ENCODE data around the gene SPAG4.

The SPAG4 gene

GRCh38 chr20:35575958-35576357 is 39.7 kb upstream of the SPAG4 start:
- Histone ChIP-seq H3K4me1 (no peaks in the 10 kb centered on the region), H3K27ac (no peak overlapping the region), H3K4me3 (ENCODE audit: low read depth, low read length) (no peak overlapping the region), H3K79me2 (no peaks in the 10 kb centered on the region), H3K27me3 (ENCODE audit: control insufficient read depth, insufficient read depth, low read length) (no peaks in the 10 kb centered on the region), H3K9me3 (ENCODE audit: control insufficient read depth, low read length) (no peaks in the 10 kb centered on the region), H3K36me3 (ENCODE audit: control insufficient read depth, insufficient read depth, low read length) (no peaks in the 10 kb centered on the region), H3K4me2 (ENCODE audit: low read length) (no peak overlapping the region), H3K9ac (no peak overlapping the region), H2AFZ (no peak overlapping the region)
- no peak for TF ChIP-seq CTCF (IDR thresholded peaks at IDR 0.05)

- Histone ChIP-seq H3K27ac (no peak overlapping the region), H3K4me2 (ENCODE audit: low read length) (no peak overlapping the region), H2AFZ (no peak overlapping the region), H3K27me3 (ENCODE audit: control insufficient read depth, insufficient read depth, low read length) (no peaks in the 10 kb centered on the region), H3K4me1 (no peaks in the 10 kb centered on the region), H3K79me2 (no peaks in the 10 kb centered on the region), H3K9ac (no peak overlapping the region), H3K4me3 (ENCODE audit: low read depth, low read length) (no peak overlapping the region), H3K36me3 (ENCODE audit: control insufficient read depth, insufficient read depth, low read length) (no peaks in the 10 kb centered on the region), H3K9me3 (ENCODE audit: control insufficient read depth, low read length) (no peaks in the 10 kb centered on the region)
- TF ChIP-seq CTCF (IDR thresholded peaks at IDR 0.05): no peak
Measured at GRCh38 chr20:35576816-35577215, 38.8 kb upstream of the SPAG4 start.

- H3K4me3 ChIP-seq (ENCODE audit: low read depth, low read length): no peak overlapping the region
- no peak overlapping the region for H3K27ac ChIP-seq
- H3K27me3 ChIP-seq (ENCODE audit: control insufficient read depth, insufficient read depth, low read length): no peaks in the 10 kb centered on the region
- no peaks in the 10 kb centered on the region for H3K4me1 ChIP-seq
- H3K9ac ChIP-seq: no peak overlapping the region
- H2AFZ ChIP-seq: no peak overlapping the region
- no peaks in the 10 kb centered on the region for H3K36me3 ChIP-seq (ENCODE audit: control insufficient read depth, insufficient read depth, low read length)
- H3K4me2 ChIP-seq (ENCODE audit: low read length): no peak overlapping the region
- no peak for TF ChIP-seq CTCF (IDR thresholded peaks at IDR 0.05)
- H3K9me3 ChIP-seq (ENCODE audit: control insufficient read depth, low read length): no peaks in the 10 kb centered on the region
- H3K79me2 ChIP-seq: no peaks in the 10 kb centered on the region
Measured at GRCh38 chr20:35578469-35578868, 37.2 kb upstream of the SPAG4 start.

GRCh38 chr20:35579196-35579595 is 36.4 kb upstream of the SPAG4 start:
- no peak for TF ChIP-seq CTCF (IDR thresholded peaks at IDR 0.05)
- Histone ChIP-seq H3K36me3 (ENCODE audit: control insufficient read depth, insufficient read depth, low read length) (no peaks in the 10 kb centered on the region), H3K4me1 (no peaks in the 10 kb centered on the region), H3K9ac (no peak overlapping the region), H3K27me3 (ENCODE audit: control insufficient read depth, insufficient read depth, low read length) (no peaks in the 10 kb centered on the region), H3K27ac (no peak overlapping the region), H3K9me3 (ENCODE audit: control insufficient read depth, low read length) (no peaks in the 10 kb centered on the region), H3K79me2 (no peaks in the 10 kb centered on the region), H3K4me2 (ENCODE audit: low read length) (no peak overlapping the region), H2AFZ (no peak overlapping the region), H3K4me3 (ENCODE audit: low read depth, low read length) (no peak overlapping the region)

GRCh38 chr20:35582131-35582530 is 33.5 kb upstream of the SPAG4 start:
- Histone ChIP-seq H3K9ac (no peak overlapping the region), H3K36me3 (ENCODE audit: control insufficient read depth, insufficient read depth, low read length) (no peaks in the 10 kb centered on the region), H3K79me2 (no peaks in the 10 kb centered on the region), H2AFZ (no peak overlapping the region), H3K4me2 (ENCODE audit: low read length) (no peak overlapping the region), H3K4me1 (no peaks in the 10 kb centered on the region), H3K4me3 (ENCODE audit: low read depth, low read length) (no peak overlapping the region), H3K9me3 (ENCODE audit: control insufficient read depth, low read length) (no peaks in the 10 kb centered on the region), H3K27ac (no peak overlapping the region), H3K27me3 (ENCODE audit: control insufficient read depth, insufficient read depth, low read length) (no peaks in the 10 kb centered on the region)
- no peak for TF ChIP-seq CTCF (IDR thresholded peaks at IDR 0.05)
